Liver (tissue), 9 donors: ENCODE data around the gene ACYP2. TPM values are rescaled to one million over a fixed set of nuclear protein-coding genes. Genes with fewer than 3 reads are reported as not detected.

Source experiments
- DNase-seq: peaks from one replicate; pipeline ENCODE4 v3.0.0-alpha.2; 2017; ENCODE audit warnings: low spot score
- H3K27ac ChIP-seq, 2 donors: one replicate each; pipeline ENCODE4 v1.7.0; 2013; ENCODE audit warnings: inconsistent platforms in 2 of 2, low read length in 2 of 2, control low read depth in 1 of 2, low read depth in 1 of 2, mild to moderate bottlenecking in 1 of 2
- H3K27me3 ChIP-seq, 4 donors: one replicate each; pipeline versions ENCODE4 v1.6.1 to v1.7.0; 2013; ENCODE audit warnings: low read length in 3 of 4, inconsistent platforms in 1 of 4, mild to moderate bottlenecking in 1 of 4, moderate library complexity in 1 of 4; ENCODE audit not compliant: control insufficient read depth in 4 of 4, insufficient read depth in 4 of 4
- H3K36me3 ChIP-seq, 4 donors: one replicate each; pipeline versions ENCODE4 v1.6.1 to v1.7.0; 2013; ENCODE audit warnings: low read length in 3 of 4, mild to moderate bottlenecking in 3 of 4, low read depth in 1 of 4, moderate library complexity in 1 of 4; ENCODE audit not compliant: control insufficient read depth in 4 of 4, insufficient read depth in 3 of 4
- H3K4me1 ChIP-seq, 4 donors: one replicate each; pipeline versions ENCODE4 v1.6.1 to v1.7.0; 2013; ENCODE audit warnings: low read length in 3 of 4, mild to moderate bottlenecking in 3 of 4, moderate library complexity in 1 of 4; ENCODE audit not compliant: control insufficient read depth in 4 of 4, insufficient read depth in 4 of 4
- H3K4me3 ChIP-seq, 3 donors: one replicate each; pipeline versions ENCODE4 v1.6.1 to v1.7.0; 2013; ENCODE audit warnings: low read length in 3 of 3, control low read depth in 1 of 3, low read depth in 1 of 3, mild to moderate bottlenecking in 1 of 3
- H3K9ac ChIP-seq, 2 donors: one replicate each; pipeline ENCODE4 v1.7.0; 2013; ENCODE audit warnings: low read length in 2 of 2, mild to moderate bottlenecking in 2 of 2, moderate library complexity in 2 of 2, control low read depth in 1 of 2, low read depth in 1 of 2
- H3K9me3 ChIP-seq, 4 donors: one replicate each; pipeline versions ENCODE4 v1.6.1 to v1.7.0; 2013; ENCODE audit warnings: low read length in 3 of 4; ENCODE audit not compliant: control insufficient read depth in 4 of 4
- ATF3 ChIP-seq: IDR thresholded peaks from 2 replicates; pipeline ENCODE4 v1.6.1; 2016; ENCODE audit warnings: antibody characterized with exemption
- CTCF ChIP-seq: fragments of 150-350 bp; IDR thresholded peaks from 2 replicates; pipeline ENCODE4 v1.5.1; 2017; ENCODE audit warnings: improper control_type of control experiment, low read depth, low read length; ENCODE audit not compliant: missing input control
- EGR1 ChIP-seq, 2 donors: IDR thresholded peaks; 2 replicates each; pipeline ENCODE4 v1.6.1; 2016 to 2018; ENCODE audit warnings: antibody characterized with exemption in 2 of 2, low read depth in 2 of 2
- FOXA1 ChIP-seq: IDR thresholded peaks from 2 replicates; pipeline ENCODE4 v1.6.1; 2016; ENCODE audit warnings: antibody characterized with exemption
- FOXA2 ChIP-seq: IDR thresholded peaks from 2 replicates; pipeline ENCODE4 v1.6.1; 2016; ENCODE audit warnings: antibody characterized with exemption
- GABPA ChIP-seq, 2 donors: IDR thresholded peaks in 1 of 2; conservative IDR thresholded peaks in 1 of 2; 2 replicates each; pipeline ENCODE4 v1.6.1; 2016; ENCODE audit warnings: antibody characterized with exemption in 2 of 2, mild to moderate bottlenecking in 1 of 2, moderate library complexity in 1 of 2
- HNF4A ChIP-seq, 2 donors: conservative IDR thresholded peaks; 2 replicates each; pipeline ENCODE4 v1.6.1; 2016; ENCODE audit warnings: antibody characterized with exemption in 2 of 2, mild to moderate bottlenecking in 2 of 2
- JUND ChIP-seq, 2 donors: IDR thresholded peaks; 2 replicates each; pipeline ENCODE4 v1.6.1; 2016; ENCODE audit warnings: antibody characterized with exemption in 2 of 2
- MAX ChIP-seq: IDR thresholded peaks from 2 replicates; pipeline ENCODE4 v1.6.1; 2016; ENCODE audit warnings: antibody characterized with exemption
- NR2F2 ChIP-seq: IDR thresholded peaks from 2 replicates; pipeline ENCODE4 v1.6.1; 2016; ENCODE audit warnings: antibody characterized with exemption
- RAD21 ChIP-seq, 2 donors: IDR thresholded peaks; 2 replicates each; pipeline ENCODE4 v1.6.1; 2016; ENCODE audit warnings: antibody characterized with exemption in 2 of 2, mild to moderate bottlenecking in 2 of 2
- REST ChIP-seq: IDR thresholded peaks from 2 replicates; pipeline ENCODE4 v1.6.1; 2016; ENCODE audit warnings: antibody characterized with exemption, mild to moderate bottlenecking
- RXRA ChIP-seq, 2 donors: IDR thresholded peaks; 2 replicates each; pipeline ENCODE4 v1.6.1; 2017 to 2018; ENCODE audit warnings: antibody characterized with exemption in 2 of 2, mild to moderate bottlenecking in 1 of 2
- SP1 ChIP-seq: IDR thresholded peaks from 2 replicates; pipeline ENCODE4 v1.6.1; 2018; ENCODE audit warnings: antibody characterized with exemption, mild to moderate bottlenecking
- TAF1 ChIP-seq: conservative IDR thresholded peaks from 2 replicates; pipeline ENCODE4 v1.6.1; 2016; ENCODE audit warnings: antibody characterized with exemption, mild to moderate bottlenecking
- YY1 ChIP-seq: IDR thresholded peaks from 2 replicates; pipeline ENCODE4 v1.6.1; 2016; ENCODE audit warnings: antibody characterized with exemption, mild to moderate bottlenecking
- ZBTB33 ChIP-seq: IDR thresholded peaks from 2 replicates; pipeline ENCODE4 v1.6.1; 2016; ENCODE audit warnings: antibody characterized with exemption
- WGBS: extraction: QIAGEN DNeasy Blood & Tissue Kit; methylation state at CpG from one replicate; pipeline ENCODE4 v1.1.7; 2013; 5-methylcytosine and 5-hydroxymethylcytosine counted together
- polyA plus RNA-seq, 2 donors: library from polyadenylated mRNA; stranded (reverse) in 1 of 2; unstranded in 1 of 2; fragments of 200-250 nt in 1 of 2; fragments of >200 nt in 1 of 2; fragmentation: Nextera tagmentation in 1 of 2; extraction: Ambion mirVana in 1 of 2; gene quantifications; one replicate each; pipeline versions ENCODE4 v1.2.1 to v1.2.3, GENCODE V29; 2013 to 2015
- total RNA-seq, 2 donors: library from RNA; depleted of rRNA; stranded (reverse); fragments of >200 nt; gene quantifications; one replicate each; pipeline ENCODE4 v1.2.3, GENCODE V29; 2014
- donor health status: healthy.
- donor health status: healthy.
- donor health status: healthy.
- donor health status: healthy.
- donor health status: healthy.

The ACYP2 gene
- total and polyA plus RNA-seq, 4 donors: 13.1 to 44.3 (median 15.4) TPM

- no peak for DNase-seq
- WGBS: 70% methylated on average over 2 of the region's 2 CpGs
- no peak for TF ChIP-seq NR2F2
- no peak for TF ChIP-seq FOXA1
- TF ChIP-seq ZBTB33: no peak
- no peak for TF ChIP-seq ATF3
- no peak for TF ChIP-seq RXRA (IDR thresholded peaks at IDR 0.05)
- TF ChIP-seq JUND (IDR thresholded peaks at IDR 0.05): no peak
- no peak for TF ChIP-seq FOXA2
- no peak for TF ChIP-seq CTCF
- no peak for TF ChIP-seq EGR1 (IDR thresholded peaks at IDR 0.05; ENCODE audit: low read depth in 2 of 2)
- TF ChIP-seq MAX: no peak
- TF ChIP-seq HNF4A (conservative IDR thresholded peaks at IDR 0.05): no peak
- H3K36me3 ChIP-seq: no peaks in the 10 kb centered on the region
- H3K27ac ChIP-seq: no peak overlapping the region
- H3K4me3 ChIP-seq: no peak overlapping the region
- no peaks in the 10 kb centered on the region for H3K4me1 ChIP-seq
- H3K9me3 ChIP-seq: no peaks in the 10 kb centered on the region
- H3K9ac ChIP-seq: no peak overlapping the region
- H3K27me3 ChIP-seq: no peaks in the 10 kb centered on the region
Measured at GRCh38 chr2:54275541-54275940, 160.1 kb downstream of the ACYP2 start.

GRCh38 chr2:54279385-54279784 lies 164.0 kb downstream of the ACYP2 start:
- H3K4me1 ChIP-seq: no peaks in the 10 kb centered on the region
- H3K4me3 ChIP-seq: no peak overlapping the region
- no peaks in the 10 kb centered on the region for H3K9me3 ChIP-seq
- no peaks in the 10 kb centered on the region for H3K36me3 ChIP-seq
- TF ChIP-seq YY1 (no peak), CTCF (no peak), REST (no peak), ZBTB33 (no peak), HNF4A (conservative IDR thresholded peaks at IDR 0.05) (no peak), EGR1 (IDR thresholded peaks at IDR 0.05; ENCODE audit: low read depth in 2 of 2) (no peak), GABPA (IDR thresholded peaks at IDR 0.05 in 1 of 2, conservative IDR thresholded peaks at IDR 0.05 in 1 of 2) (no peak), ATF3 (no peak), JUND (IDR thresholded peaks at IDR 0.05) (no peak), TAF1 (no peak), MAX (no peak), RAD21 (IDR thresholded peaks at IDR 0.05) (no peak), FOXA1 (no peak), NR2F2 (no peak), RXRA (IDR thresholded peaks at IDR 0.05) (no peak), FOXA2 (no peak), SP1 (no peak)
- DNase-seq: no peak
- no peak overlapping the region for H3K9ac ChIP-seq
- WGBS: 91% methylated on average over 2 of the region's 2 CpGs
- H3K27me3 ChIP-seq: no peaks in the 10 kb centered on the region
- H3K27ac ChIP-seq: no peak overlapping the region
